ENCODE results near the gene TSNAXIP1.
A peak's percentile ranks its signal among the peaks of the same experiment; 100 is the strongest.

DNA sequence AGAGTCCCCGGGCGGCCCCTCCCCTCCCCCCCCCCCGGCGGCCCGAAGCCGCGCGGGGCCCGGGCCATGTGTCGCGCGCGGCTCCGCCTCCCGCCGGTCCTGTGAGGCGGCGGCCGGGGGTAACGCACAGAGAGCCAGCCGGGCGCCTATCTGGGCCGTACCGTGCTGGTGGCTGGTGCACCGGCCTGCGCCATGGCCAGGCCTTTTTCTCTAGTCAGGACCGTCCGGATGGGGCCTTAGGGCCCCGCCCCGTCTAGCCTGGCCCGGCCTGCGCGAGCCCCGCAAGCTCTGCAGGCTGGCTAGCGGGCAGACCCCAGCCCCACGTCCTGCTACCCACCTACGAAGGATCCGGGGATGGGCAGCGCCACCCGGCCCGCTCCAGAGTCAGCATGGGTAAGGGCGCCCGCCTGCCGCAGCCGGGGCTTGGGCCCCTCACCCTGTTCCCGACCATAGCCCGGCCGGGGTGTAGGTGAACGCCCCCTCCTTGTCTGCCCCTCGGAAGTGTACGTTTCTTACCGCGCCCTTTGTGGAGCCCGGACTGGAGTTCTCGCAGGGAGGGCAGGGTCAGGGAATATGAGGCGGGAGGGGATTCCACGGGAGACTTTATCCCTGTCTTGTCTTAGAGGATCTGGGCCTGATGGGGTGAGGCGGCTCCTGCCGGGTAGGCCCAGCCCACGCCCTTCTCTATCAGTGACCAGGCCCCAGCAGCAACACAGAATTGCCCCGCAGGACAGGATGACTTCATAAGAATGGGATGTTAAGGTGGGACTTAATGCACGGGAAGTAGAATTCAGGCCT is 40.6 kb downstream of the TSNAXIP1 start, which contains the start of gene CENPT:
- TF ChIP-seq EZH2phosphoT487 (IDR thresholded peaks at IDR 0.05; ENCODE audit: borderline replicate concordance) (no peak), POLR2AphosphoS5 (IDR thresholded peaks at IDR 0.05; ENCODE audit: low read depth, low read length) (no peak), SRF (IDR thresholded peaks at IDR 0.05; ENCODE audit: low read depth) (no peak), SIN3A (IDR thresholded peaks at IDR 0.05; ENCODE audit: low read depth) (0 out of 2 replicates have a peak, but pooled peaks have one; percentile 24), JUND (IDR thresholded peaks at IDR 0.05) (no peak), YY1 (IDR thresholded peaks at IDR 0.05; ENCODE audit: extremely low read depth, insufficient replicate concordance, low read depth, low read length) (no peak), POLR2A (IDR thresholded peaks at IDR 0.05; ENCODE audit: borderline replicate concordance, extremely low read depth, insufficient read depth, insufficient read length) (no peak)
- TF ChIP-seq, protein P1, sequence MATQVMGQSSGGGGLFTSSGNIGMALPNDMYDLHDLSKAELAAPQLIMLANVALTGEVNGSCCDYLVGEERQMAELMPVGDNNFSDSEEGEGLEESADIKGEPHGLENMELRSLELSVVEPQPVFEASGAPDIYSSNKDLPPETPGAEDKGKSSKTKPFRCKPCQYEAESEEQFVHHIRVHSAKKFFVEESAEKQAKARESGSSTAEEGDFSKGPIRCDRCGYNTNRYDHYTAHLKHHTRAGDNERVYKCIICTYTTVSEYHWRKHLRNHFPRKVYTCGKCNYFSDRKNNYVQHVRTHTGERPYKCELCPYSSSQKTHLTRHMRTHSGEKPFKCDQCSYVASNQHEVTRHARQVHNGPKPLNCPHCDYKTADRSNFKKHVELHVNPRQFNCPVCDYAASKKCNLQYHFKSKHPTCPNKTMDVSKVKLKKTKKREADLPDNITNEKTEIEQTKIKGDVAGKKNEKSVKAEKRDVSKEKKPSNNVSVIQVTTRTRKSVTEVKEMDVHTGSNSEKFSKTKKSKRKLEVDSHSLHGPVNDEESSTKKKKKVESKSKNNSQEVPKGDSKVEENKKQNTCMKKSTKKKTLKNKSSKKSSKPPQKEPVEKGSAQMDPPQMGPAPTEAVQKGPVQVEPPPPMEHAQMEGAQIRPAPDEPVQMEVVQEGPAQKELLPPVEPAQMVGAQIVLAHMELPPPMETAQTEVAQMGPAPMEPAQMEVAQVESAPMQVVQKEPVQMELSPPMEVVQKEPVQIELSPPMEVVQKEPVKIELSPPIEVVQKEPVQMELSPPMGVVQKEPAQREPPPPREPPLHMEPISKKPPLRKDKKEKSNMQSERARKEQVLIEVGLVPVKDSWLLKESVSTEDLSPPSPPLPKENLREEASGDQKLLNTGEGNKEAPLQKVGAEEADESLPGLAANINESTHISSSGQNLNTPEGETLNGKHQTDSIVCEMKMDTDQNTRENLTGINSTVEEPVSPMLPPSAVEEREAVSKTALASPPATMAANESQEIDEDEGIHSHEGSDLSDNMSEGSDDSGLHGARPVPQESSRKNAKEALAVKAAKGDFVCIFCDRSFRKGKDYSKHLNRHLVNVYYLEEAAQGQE (IDR thresholded peaks at IDR 0.05; ENCODE audit: low read depth): no peak
- TF ChIP-seq, protein P2, sequence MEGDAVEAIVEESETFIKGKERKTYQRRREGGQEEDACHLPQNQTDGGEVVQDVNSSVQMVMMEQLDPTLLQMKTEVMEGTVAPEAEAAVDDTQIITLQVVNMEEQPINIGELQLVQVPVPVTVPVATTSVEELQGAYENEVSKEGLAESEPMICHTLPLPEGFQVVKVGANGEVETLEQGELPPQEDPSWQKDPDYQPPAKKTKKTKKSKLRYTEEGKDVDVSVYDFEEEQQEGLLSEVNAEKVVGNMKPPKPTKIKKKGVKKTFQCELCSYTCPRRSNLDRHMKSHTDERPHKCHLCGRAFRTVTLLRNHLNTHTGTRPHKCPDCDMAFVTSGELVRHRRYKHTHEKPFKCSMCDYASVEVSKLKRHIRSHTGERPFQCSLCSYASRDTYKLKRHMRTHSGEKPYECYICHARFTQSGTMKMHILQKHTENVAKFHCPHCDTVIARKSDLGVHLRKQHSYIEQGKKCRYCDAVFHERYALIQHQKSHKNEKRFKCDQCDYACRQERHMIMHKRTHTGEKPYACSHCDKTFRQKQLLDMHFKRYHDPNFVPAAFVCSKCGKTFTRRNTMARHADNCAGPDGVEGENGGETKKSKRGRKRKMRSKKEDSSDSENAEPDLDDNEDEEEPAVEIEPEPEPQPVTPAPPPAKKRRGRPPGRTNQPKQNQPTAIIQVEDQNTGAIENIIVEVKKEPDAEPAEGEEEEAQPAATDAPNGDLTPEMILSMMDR (IDR thresholded peaks at IDR 0.05 in 2 of 3, conservative IDR thresholded peaks at IDR 0.05 in 1 of 3; ENCODE audit: borderline replicate concordance in 1 of 3, insufficient read depth in 1 of 3, low read depth in 2 of 3, low read length in 2 of 3): no peak
- TF ChIP-seq, protein P3, sequence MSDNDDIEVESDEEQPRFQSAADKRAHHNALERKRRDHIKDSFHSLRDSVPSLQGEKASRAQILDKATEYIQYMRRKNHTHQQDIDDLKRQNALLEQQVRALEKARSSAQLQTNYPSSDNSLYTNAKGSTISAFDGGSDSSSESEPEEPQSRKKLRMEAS (IDR thresholded peaks at IDR 0.05): peak; percentile 36; the same call in 1 of the 2 replicates
- TF ChIP-seq, protein P4, sequence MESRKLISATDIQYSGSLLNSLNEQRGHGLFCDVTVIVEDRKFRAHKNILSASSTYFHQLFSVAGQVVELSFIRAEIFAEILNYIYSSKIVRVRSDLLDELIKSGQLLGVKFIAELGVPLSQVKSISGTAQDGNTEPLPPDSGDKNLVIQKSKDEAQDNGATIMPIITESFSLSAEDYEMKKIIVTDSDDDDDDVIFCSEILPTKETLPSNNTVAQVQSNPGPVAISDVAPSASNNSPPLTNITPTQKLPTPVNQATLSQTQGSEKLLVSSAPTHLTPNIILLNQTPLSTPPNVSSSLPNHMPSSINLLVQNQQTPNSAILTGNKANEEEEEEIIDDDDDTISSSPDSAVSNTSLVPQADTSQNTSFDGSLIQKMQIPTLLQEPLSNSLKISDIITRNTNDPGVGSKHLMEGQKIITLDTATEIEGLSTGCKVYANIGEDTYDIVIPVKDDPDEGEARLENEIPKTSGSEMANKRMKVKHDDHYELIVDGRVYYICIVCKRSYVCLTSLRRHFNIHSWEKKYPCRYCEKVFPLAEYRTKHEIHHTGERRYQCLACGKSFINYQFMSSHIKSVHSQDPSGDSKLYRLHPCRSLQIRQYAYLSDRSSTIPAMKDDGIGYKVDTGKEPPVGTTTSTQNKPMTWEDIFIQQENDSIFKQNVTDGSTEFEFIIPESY (IDR thresholded peaks at IDR 0.05; ENCODE audit: extremely low read depth, insufficient replicate concordance, low read length): no peak
